ENCODE data around the gene TUBGCP6. TPM values are rescaled to one million over a fixed set of nuclear protein-coding genes. Genes with fewer than 3 reads are reported as not detected.

TUBGCP6 gene
- total and polyA plus RNA-seq, 2 experiments from 2014 or later: 18.6 to 47.1 TPM

DNA sequence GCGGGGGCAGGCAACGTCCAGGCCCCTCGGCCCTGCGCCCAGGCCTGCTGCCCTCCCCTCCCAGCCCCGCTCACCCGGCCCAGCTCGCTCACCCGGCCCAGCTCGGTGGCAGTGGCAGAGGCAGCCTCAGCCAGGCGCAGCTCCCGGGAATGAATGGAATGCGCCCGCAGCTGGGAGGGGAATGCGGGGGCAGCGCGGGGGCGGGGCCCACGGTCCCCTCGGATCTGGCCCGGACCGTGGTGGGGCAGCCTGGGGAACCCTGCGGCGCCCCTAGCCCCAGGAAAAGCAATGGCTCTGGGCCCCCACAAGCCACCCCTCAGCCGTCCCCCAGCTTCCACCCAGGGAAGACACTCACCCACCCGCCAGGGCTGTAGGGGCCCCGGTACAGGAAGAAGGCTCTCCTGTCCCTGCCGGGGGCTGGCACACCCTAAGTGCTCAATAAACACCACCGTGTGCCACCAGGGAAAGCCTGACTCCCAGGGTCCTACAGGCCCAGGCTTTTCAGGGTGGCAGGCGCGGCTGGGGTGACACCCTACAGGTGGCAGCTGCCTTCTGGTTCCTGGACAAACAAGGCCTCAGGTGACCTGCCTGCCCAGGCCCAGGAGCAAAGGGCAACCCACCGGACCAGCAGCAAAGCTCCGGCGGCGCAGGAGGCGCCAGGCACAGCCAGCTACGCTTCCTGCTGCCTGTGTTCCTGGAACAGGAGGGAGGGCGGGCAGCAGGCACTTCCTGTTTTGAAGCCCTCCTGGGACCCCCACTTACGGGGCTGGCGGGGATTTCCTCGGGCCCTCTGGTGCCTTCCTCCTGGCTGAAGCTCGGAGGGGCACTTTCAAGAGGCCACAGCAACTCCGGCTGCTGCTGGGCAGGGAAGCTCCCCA, 48.9 kb upstream of the TUBGCP6 start:
- peak overlapping the region; percentile 74; the same call in 1 of the 2 replicates for H3K27ac Mint-ChIP-seq
- peak; percentile 90 for DNase-seq (ENCODE audit: low spot score)
- peak overlapping the region; percentile 48 for H3K4me3 ChIP-seq

More for the DNA sequence above, 48.9 kb upstream of the TUBGCP6 start:
- Histone ChIP-seq H3K4me1 (ENCODE audit: insufficient read depth) (peaks cover 25% of the 10 kb centered on the region), H3K27ac (ENCODE audit: low read depth) (peak overlapping the region; percentile 89), H3K36me3 (ENCODE audit: insufficient read depth) (no peaks in the 10 kb centered on the region), H3K4me2 (peak overlapping the region; percentile 75), H2AFZ (no peak overlapping the region), H3K27me3 (ENCODE audit: insufficient read depth) (no peaks in the 10 kb centered on the region), H3K9me2 (ENCODE audit: insufficient read depth) (no peaks in the 10 kb centered on the region), H4K20me1 (replicated peaks; ENCODE audit: insufficient read depth) (peaks cover 3% of the 10 kb centered on the region; the same call in 1 of the 2 replicates), H3F3A (replicated peaks; ENCODE audit: low read depth) (no peaks in the 10 kb centered on the region; the same call in 1 of the 2 replicates), H3K79me2 (replicated peaks; ENCODE audit: insufficient read depth) (peaks cover 57% of the 10 kb centered on the region)
- Mint-ChIP-seq H3K27me3 (ENCODE audit: insufficient read depth, low read depth, poor library complexity) (peaks cover 24% of the 10 kb centered on the region), H3K9me3 (no peaks in the 10 kb centered on the region; the same call in 2 of the 3 replicates), H3K4me3 (no peak overlapping the region), H3K36me3 (ENCODE audit: low read depth) (peaks cover 3% of the 10 kb centered on the region; the same call in 1 of the 3 replicates), H3K4me1 (peaks cover 14% of the 10 kb centered on the region)
- ATAC-seq: peak; percentile 91
- TF ChIP-seq REST (IDR thresholded peaks at IDR 0.05; ENCODE audit: unreplicated experiment) (no peak), ZNF114 (CRISPR knock-in tag; IDR thresholded peaks at IDR 0.05) (no peak), POLR2AphosphoS5 (IDR thresholded peaks at IDR 0.05; ENCODE audit: low read depth) (no peak), ZNF331 (CRISPR knock-in tag; IDR thresholded peaks at IDR 0.05; ENCODE audit: low read depth) (no peak), JUNB (IDR thresholded peaks at IDR 0.05; ENCODE audit: unreplicated experiment) (no peak), STAT1 (IDR thresholded peaks at IDR 0.05; ENCODE audit: unreplicated experiment) (no peak), NANOG (IDR thresholded peaks at IDR 0.05; ENCODE audit: borderline replicate concordance) (no peak), CREB1 (CRISPR knock-in tag; IDR thresholded peaks at IDR 0.05; ENCODE audit: low read depth) (no peak), EZH2phosphoT487 (IDR thresholded peaks at IDR 0.05; ENCODE audit: unreplicated experiment) (no peak), EZH2 (IDR thresholded peaks at IDR 0.05; ENCODE audit: low read depth, unreplicated experiment) (no peak)
- TF ChIP-seq, protein P1, sequence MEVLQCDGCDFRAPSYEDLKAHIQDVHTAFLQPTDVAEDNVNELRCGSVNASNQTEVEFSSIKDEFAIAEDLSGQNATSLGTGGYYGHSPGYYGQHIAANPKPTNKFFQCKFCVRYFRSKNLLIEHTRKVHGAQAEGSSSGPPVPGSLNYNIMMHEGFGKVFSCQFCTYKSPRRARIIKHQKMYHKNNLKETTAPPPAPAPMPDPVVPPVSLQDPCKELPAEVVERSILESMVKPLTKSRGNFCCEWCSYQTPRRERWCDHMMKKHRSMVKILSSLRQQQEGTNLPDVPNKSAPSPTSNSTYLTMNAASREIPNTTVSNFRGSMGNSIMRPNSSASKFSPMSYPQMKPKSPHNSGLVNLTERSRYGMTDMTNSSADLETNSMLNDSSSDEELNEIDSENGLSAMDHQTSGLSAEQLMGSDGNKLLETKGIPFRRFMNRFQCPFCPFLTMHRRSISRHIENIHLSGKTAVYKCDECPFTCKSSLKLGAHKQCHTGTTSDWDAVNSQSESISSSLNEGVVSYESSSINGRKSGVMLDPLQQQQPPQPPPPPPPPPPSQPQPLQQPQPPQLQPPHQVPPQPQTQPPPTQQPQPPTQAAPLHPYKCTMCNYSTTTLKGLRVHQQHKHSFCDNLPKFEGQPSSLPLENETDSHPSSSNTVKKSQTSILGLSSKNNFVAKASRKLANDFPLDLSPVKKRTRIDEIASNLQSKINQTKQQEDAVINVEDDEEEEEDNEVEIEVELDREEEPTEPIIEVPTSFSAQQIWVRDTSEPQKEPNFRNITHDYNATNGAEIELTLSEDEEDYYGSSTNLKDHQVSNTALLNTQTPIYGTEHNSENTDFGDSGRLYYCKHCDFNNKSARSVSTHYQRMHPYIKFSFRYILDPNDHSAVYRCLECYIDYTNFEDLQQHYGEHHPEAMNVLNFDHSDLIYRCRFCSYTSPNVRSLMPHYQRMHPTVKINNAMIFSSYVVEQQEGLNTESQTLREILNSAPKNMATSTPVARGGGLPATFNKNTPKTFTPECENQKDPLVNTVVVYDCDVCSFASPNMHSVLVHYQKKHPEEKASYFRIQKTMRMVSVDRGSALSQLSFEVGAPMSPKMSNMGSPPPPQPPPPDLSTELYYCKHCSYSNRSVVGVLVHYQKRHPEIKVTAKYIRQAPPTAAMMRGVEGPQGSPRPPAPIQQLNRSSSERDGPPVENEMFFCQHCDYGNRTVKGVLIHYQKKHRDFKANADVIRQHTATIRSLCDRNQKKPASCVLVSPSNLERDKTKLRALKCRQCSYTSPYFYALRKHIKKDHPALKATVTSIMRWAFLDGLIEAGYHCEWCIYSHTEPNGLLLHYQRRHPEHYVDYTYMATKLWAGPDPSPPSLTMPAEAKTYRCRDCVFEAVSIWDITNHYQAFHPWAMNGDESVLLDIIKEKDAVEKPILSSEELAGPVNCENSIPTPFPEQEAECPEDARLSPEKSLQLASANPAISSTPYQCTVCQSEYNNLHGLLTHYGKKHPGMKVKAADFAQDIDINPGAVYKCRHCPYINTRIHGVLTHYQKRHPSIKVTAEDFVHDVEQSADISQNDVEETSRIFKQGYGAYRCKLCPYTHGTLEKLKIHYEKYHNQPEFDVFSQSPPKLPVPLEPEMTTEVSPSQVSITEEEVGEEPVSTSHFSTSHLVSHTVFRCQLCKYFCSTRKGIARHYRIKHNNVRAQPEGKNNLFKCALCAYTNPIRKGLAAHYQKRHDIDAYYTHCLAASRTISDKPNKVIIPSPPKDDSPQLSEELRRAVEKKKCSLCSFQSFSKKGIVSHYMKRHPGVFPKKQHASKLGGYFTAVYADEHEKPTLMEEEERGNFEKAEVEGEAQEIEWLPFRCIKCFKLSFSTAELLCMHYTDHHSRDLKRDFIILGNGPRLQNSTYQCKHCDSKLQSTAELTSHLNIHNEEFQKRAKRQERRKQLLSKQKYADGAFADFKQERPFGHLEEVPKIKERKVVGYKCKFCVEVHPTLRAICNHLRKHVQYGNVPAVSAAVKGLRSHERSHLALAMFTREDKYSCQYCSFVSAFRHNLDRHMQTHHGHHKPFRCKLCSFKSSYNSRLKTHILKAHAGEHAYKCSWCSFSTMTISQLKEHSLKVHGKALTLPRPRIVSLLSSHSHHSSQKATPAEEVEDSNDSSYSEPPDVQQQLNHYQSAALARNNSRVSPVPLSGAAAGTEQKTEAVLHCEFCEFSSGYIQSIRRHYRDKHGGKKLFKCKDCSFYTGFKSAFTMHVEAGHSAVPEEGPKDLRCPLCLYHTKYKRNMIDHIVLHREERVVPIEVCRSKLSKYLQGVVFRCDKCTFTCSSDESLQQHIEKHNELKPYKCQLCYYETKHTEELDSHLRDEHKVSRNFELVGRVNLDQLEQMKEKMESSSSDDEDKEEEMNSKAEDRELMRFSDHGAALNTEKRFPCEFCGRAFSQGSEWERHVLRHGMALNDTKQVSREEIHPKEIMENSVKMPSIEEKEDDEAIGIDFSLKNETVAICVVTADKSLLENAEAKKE (CRISPR knock-in tag; IDR thresholded peaks at IDR 0.05): no peak
- TF ChIP-seq, protein P2, sequence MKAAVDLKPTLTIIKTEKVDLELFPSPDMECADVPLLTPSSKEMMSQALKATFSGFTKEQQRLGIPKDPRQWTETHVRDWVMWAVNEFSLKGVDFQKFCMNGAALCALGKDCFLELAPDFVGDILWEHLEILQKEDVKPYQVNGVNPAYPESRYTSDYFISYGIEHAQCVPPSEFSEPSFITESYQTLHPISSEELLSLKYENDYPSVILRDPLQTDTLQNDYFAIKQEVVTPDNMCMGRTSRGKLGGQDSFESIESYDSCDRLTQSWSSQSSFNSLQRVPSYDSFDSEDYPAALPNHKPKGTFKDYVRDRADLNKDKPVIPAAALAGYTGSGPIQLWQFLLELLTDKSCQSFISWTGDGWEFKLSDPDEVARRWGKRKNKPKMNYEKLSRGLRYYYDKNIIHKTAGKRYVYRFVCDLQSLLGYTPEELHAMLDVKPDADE (IDR thresholded peaks at IDR 0.05): no peak
- TF ChIP-seq, protein P3, sequence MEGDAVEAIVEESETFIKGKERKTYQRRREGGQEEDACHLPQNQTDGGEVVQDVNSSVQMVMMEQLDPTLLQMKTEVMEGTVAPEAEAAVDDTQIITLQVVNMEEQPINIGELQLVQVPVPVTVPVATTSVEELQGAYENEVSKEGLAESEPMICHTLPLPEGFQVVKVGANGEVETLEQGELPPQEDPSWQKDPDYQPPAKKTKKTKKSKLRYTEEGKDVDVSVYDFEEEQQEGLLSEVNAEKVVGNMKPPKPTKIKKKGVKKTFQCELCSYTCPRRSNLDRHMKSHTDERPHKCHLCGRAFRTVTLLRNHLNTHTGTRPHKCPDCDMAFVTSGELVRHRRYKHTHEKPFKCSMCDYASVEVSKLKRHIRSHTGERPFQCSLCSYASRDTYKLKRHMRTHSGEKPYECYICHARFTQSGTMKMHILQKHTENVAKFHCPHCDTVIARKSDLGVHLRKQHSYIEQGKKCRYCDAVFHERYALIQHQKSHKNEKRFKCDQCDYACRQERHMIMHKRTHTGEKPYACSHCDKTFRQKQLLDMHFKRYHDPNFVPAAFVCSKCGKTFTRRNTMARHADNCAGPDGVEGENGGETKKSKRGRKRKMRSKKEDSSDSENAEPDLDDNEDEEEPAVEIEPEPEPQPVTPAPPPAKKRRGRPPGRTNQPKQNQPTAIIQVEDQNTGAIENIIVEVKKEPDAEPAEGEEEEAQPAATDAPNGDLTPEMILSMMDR (conservative IDR thresholded peaks at IDR 0.05; ENCODE audit: low read depth in 2 of 2): no peak
